ENCODE results near the gene EP400.

EP400 gene

GRCh38 chr12:132021031-132021871 is 71.5 kb downstream of the EP400 start:
- DNase-seq (ENCODE audit: insufficient read length) (no peak), FAIRE-seq (no peak)
- TF ChIP-seq POLR2AphosphoS5 (IDR thresholded peaks at IDR 0.05; ENCODE audit: low read depth, low read length) (no peak), POLR2A (IDR thresholded peaks at IDR 0.05; ENCODE audit: low read depth, low read length) (no peak), TAF1 (IDR thresholded peaks at IDR 0.05; ENCODE audit: borderline replicate concordance, low read depth, low read length) (no peak)

- no peak for TF ChIP-seq TAF1 (IDR thresholded peaks at IDR 0.05; ENCODE audit: borderline replicate concordance, low read depth, low read length)
- no peak for TF ChIP-seq POLR2AphosphoS5 (IDR thresholded peaks at IDR 0.05; ENCODE audit: low read depth, low read length)
- no peak for TF ChIP-seq POLR2A (IDR thresholded peaks at IDR 0.05; ENCODE audit: low read depth, low read length)
- DNase-seq (ENCODE audit: insufficient read length) = no peak
- no peak for FAIRE-seq
These were observed 72.2 kb downstream of the EP400 start for GRCh38 chr12:132021965-132022364.

- no peak for DNase-seq (ENCODE audit: insufficient read length)
- no peak for FAIRE-seq
- TF ChIP-seq POLR2AphosphoS5 (IDR thresholded peaks at IDR 0.05; ENCODE audit: low read depth, low read length) = no peak
- no peak for TF ChIP-seq POLR2A (IDR thresholded peaks at IDR 0.05; ENCODE audit: low read depth, low read length)
- TF ChIP-seq TAF1 (IDR thresholded peaks at IDR 0.05; ENCODE audit: borderline replicate concordance, low read depth, low read length) = no peak
These were observed 73.9 kb downstream of the EP400 start for GRCh38 chr12:132023658-132024057.

GRCh38 chr12:132024758-132025157 is 75.0 kb downstream of the EP400 start:
- DNase-seq (ENCODE audit: insufficient read length) (no peak), FAIRE-seq (no peak)
- TF ChIP-seq POLR2AphosphoS5 (IDR thresholded peaks at IDR 0.05; ENCODE audit: low read depth, low read length) (no peak), TAF1 (IDR thresholded peaks at IDR 0.05; ENCODE audit: borderline replicate concordance, low read depth, low read length) (no peak), POLR2A (IDR thresholded peaks at IDR 0.05; ENCODE audit: low read depth, low read length) (no peak)

GRCh38 chr12:132025526-132025925 is 75.8 kb downstream of the EP400 start:
- DNase-seq (ENCODE audit: insufficient read length) = no peak
- FAIRE-seq = no peak
- no peak for TF ChIP-seq POLR2A (IDR thresholded peaks at IDR 0.05; ENCODE audit: low read depth, low read length)

- TF ChIP-seq POLR2A (IDR thresholded peaks at IDR 0.05; ENCODE audit: low read depth, low read length) (no peak), TAF1 (IDR thresholded peaks at IDR 0.05; ENCODE audit: borderline replicate concordance, low read depth, low read length) (no peak), POLR2AphosphoS5 (IDR thresholded peaks at IDR 0.05; ENCODE audit: low read depth, low read length) (no peak)
- DNase-seq (ENCODE audit: insufficient read length) (no peak), FAIRE-seq (no peak)
These were observed 76.5 kb downstream of the EP400 start for GRCh38 chr12:132026061-132026795.

- no peak for DNase-seq (ENCODE audit: insufficient read length)
- TF ChIP-seq POLR2A (IDR thresholded peaks at IDR 0.05; ENCODE audit: low read depth, low read length) (no peak), POLR2AphosphoS5 (IDR thresholded peaks at IDR 0.05; ENCODE audit: low read depth, low read length) (no peak), TAF1 (IDR thresholded peaks at IDR 0.05; ENCODE audit: borderline replicate concordance, low read depth, low read length) (no peak)
- no peak for FAIRE-seq
These were observed 77.2 kb downstream of the EP400 start for GRCh38 chr12:132026796-132027500.

- no peak for TF ChIP-seq TAF1 (IDR thresholded peaks at IDR 0.05; ENCODE audit: borderline replicate concordance, low read depth, low read length)
- TF ChIP-seq POLR2A (IDR thresholded peaks at IDR 0.05; ENCODE audit: low read depth, low read length) = no peak
- no peak for TF ChIP-seq POLR2AphosphoS5 (IDR thresholded peaks at IDR 0.05; ENCODE audit: low read depth, low read length)
- FAIRE-seq (no peak), DNase-seq (ENCODE audit: insufficient read length) (no peak)
These were observed 77.9 kb downstream of the EP400 start for GRCh38 chr12:132027636-132028035.

- DNase-seq (ENCODE audit: insufficient read length) = no peak
- TF ChIP-seq POLR2AphosphoS5 (IDR thresholded peaks at IDR 0.05; ENCODE audit: low read depth, low read length) (no peak), TAF1 (IDR thresholded peaks at IDR 0.05; ENCODE audit: borderline replicate concordance, low read depth, low read length) (no peak), POLR2A (IDR thresholded peaks at IDR 0.05; ENCODE audit: low read depth, low read length) (no peak)
- no peak for FAIRE-seq
These were observed 78.4 kb downstream of the EP400 start for GRCh38 chr12:132028111-132028510.

- FAIRE-seq = no peak
- TF ChIP-seq POLR2AphosphoS5 (IDR thresholded peaks at IDR 0.05; ENCODE audit: low read depth, low read length) (no peak), POLR2A (IDR thresholded peaks at IDR 0.05; ENCODE audit: low read depth, low read length) (no peak)
These were observed 80.0 kb downstream of the EP400 start for GRCh38 chr12:132029503-132030300.

More at GRCh38 chr12:132029503-132030300, 80.0 kb downstream of the EP400 start:
- DNase-seq (ENCODE audit: insufficient read length) = no peak
